HG03354 (cell line): ENCODE measurements around the gene ZNF236.

Source experiments
- ATAC-seq: cut with Tn5 transposase; IDR thresholded peaks from one replicate; pipeline ENCODE4 v1.9.1; 2021; ENCODE audit warnings: mild to moderate bottlenecking; ENCODE audit not compliant: unreplicated experiment, poor library complexity, severe bottlenecking

ZNF236 gene

GRCh38 chr18:76819411-76820136, 2.8 kb upstream of the ZNF236 start:
- ATAC-seq = no peak

GRCh38 chr18:76821356-76821874, 942 bp upstream of the ZNF236 start:
- no peak for ATAC-seq

GRCh38 chr18:76821875-76822505, 367 bp upstream of the ZNF236 start:
- ATAC-seq = peak; percentile 55

- no peak for ATAC-seq
Observed at GRCh38 chr18:76823161-76823538, 793 bp downstream of the ZNF236 start.

- no peak for ATAC-seq
Observed at GRCh38 chr18:76823587-76824011, 1.2 kb downstream of the ZNF236 start.

GRCh38 chr18:76824145-76824676, 1.9 kb downstream of the ZNF236 start:
- no peak for ATAC-seq

- ATAC-seq = no peak
Observed at GRCh38 chr18:76824754-76825153, 2.4 kb downstream of the ZNF236 start.

GRCh38 chr18:76827205-76828200, 5.1 kb downstream of the ZNF236 start:
- ATAC-seq = no peak

- ATAC-seq = no peak
Observed at GRCh38 chr18:76834379-76834778, 12.0 kb downstream of the ZNF236 start.

GRCh38 chr18:76835380-76835779, 13.0 kb downstream of the ZNF236 start:
- ATAC-seq = no peak

GRCh38 chr18:76837071-76837470, 14.7 kb downstream of the ZNF236 start:
- no peak for ATAC-seq

GRCh38 chr18:76838182-76838581, 15.8 kb downstream of the ZNF236 start:
- ATAC-seq = no peak

GRCh38 chr18:76839086-76839794, 16.9 kb downstream of the ZNF236 start:
- no peak for ATAC-seq

GRCh38 chr18:76842837-76843530, 20.6 kb downstream of the ZNF236 start:
- ATAC-seq = no peak

- no peak for ATAC-seq
Observed at GRCh38 chr18:76844144-76844543, 21.8 kb downstream of the ZNF236 start.

- no peak for ATAC-seq
Observed at GRCh38 chr18:76844742-76845477, 22.6 kb downstream of the ZNF236 start.

- no peak for ATAC-seq
Observed at GRCh38 chr18:76846217-76846616, 23.9 kb downstream of the ZNF236 start.

- no peak for ATAC-seq
Observed at GRCh38 chr18:76847916-76848315, 25.6 kb downstream of the ZNF236 start.
